Uterus (tissue), 4 donors: Measurements from ENCODE around the gene SNTG2. TPM values are rescaled to one million over a fixed set of nuclear protein-coding genes. Genes with fewer than 3 reads are reported as not detected.

Experiments used
- DNase-seq, 2 donors: peaks; one replicate each; pipeline ENCODE4 v3.0.0-alpha.2; 2019 to 2020
- H3K27ac ChIP-seq, 2 donors: fragments of 200-600 bp; sonication (generic); 1 replicate in 1 of 2; 2 replicates in 1 of 2; pipeline ENCODE4 v1.5.1; 2016 to 2018
- H3K27me3 ChIP-seq, 2 donors: fragments of 200-600 bp; sonication (generic); one replicate each; pipeline ENCODE4 v1.5.1; 2018 to 2019; ENCODE audit warnings: control low read depth in 1 of 2
- H3K36me3 ChIP-seq, 2 donors: fragments of 200-600 bp; sonication (generic); one replicate each; pipeline ENCODE4 v1.5.1; 2019; ENCODE audit warnings: control low read depth in 1 of 2
- H3K4me1 ChIP-seq, 2 donors: fragments of 200-600 bp; sonication (generic); one replicate each; pipeline ENCODE4 v1.5.1; 2018 to 2019; ENCODE audit warnings: control low read depth in 1 of 2
- H3K4me3 ChIP-seq, 2 donors: fragments of 200-600 bp; sonication (generic); 1 replicate in 1 of 2; 2 replicates in 1 of 2; pipeline ENCODE4 v1.5.1; 2018 to 2019; ENCODE audit warnings: mild to moderate bottlenecking in 1 of 2
- H3K9me3 ChIP-seq, 2 donors: fragments of 200-600 bp; sonication (generic); one replicate each; pipeline ENCODE4 v1.5.1; 2019; ENCODE audit warnings: control low read depth in 1 of 2
- POLR2A ChIP-seq, 2 donors: fragments of 450-650 bp; IDR thresholded peaks; one replicate each; pipeline ENCODE4 v1.6.1; 2016; ENCODE audit warnings: antibody characterized with exemption in 2 of 2, mild to moderate bottlenecking in 1 of 2, moderate library complexity in 1 of 2
- intact Hi-C: fragments of 100-400 bp; cut with DNase I; formaldehyde crosslinking; loops from one replicate; pipeline ENCODE4 v1.15.1; 2023; ENCODE audit warnings: low total_unique reads
- total RNA-seq, 4 donors: library from RNA; depleted of rRNA in 3 of 4; stranded (reverse); fragments of >200 nt in 3 of 4; gene quantifications; one replicate each; pipeline versions ENCODE4 v1.1.0 to v1.2.4, GENCODE V29; 2014 to 2023
- TF ChIP-seq, protein P1 (sequence below), 4 experiments: fragments of 200-600 bp in 2 of 4; fragments of 450-650 bp in 2 of 4; sonication (generic) in 2 of 4; IDR thresholded peaks; one replicate each; pipeline ENCODE4 v1.5.1; 2016 to 2019; ENCODE audit warnings: antibody characterized with exemption in 4 of 4, mild to moderate bottlenecking in 2 of 4, moderate library complexity in 1 of 4
- donor health status: DM: yes; HTN: yes; CAD: no.

SNTG2 gene
- total RNA-seq, 4 donors from 2014 or later = 3.2 to 46.2 (median 31.4) TPM

DNA sequence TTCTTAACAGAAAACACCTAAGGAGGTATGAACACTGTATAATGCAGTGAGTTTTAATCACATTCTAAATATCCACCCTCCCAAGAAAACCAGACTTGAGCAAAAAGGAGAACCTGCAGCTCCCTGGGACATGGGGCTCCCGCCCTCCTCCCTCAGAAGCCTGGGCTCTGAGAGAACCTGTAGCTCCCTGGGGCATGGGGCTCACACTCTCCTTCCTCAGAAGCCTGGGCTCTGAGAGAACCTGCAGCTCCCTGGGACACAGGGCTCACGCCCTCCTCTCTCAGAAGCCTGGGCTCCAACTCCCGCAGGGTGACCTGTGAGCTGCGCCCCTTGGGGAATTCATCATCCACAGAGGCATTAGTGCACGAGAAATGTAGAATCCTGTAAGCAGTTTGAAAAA lies 222.9 kb downstream of the SNTG2 start:
- Histone ChIP-seq H3K4me3 (no peak overlapping the region), H3K4me1 (no peaks in the 10 kb centered on the region), H3K27ac (no peak overlapping the region), H3K9me3 (no peaks in the 10 kb centered on the region), H3K27me3 (no peaks in the 10 kb centered on the region), H3K36me3 (no peaks in the 10 kb centered on the region)
- no peak for TF ChIP-seq POLR2A (IDR thresholded peaks at IDR 0.05)
- TF ChIP-seq, protein P1, sequence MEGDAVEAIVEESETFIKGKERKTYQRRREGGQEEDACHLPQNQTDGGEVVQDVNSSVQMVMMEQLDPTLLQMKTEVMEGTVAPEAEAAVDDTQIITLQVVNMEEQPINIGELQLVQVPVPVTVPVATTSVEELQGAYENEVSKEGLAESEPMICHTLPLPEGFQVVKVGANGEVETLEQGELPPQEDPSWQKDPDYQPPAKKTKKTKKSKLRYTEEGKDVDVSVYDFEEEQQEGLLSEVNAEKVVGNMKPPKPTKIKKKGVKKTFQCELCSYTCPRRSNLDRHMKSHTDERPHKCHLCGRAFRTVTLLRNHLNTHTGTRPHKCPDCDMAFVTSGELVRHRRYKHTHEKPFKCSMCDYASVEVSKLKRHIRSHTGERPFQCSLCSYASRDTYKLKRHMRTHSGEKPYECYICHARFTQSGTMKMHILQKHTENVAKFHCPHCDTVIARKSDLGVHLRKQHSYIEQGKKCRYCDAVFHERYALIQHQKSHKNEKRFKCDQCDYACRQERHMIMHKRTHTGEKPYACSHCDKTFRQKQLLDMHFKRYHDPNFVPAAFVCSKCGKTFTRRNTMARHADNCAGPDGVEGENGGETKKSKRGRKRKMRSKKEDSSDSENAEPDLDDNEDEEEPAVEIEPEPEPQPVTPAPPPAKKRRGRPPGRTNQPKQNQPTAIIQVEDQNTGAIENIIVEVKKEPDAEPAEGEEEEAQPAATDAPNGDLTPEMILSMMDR (IDR thresholded peaks at IDR 0.05) = no peak
- no peak for DNase-seq
- intact Hi-C loops = no loop called here

DNA sequence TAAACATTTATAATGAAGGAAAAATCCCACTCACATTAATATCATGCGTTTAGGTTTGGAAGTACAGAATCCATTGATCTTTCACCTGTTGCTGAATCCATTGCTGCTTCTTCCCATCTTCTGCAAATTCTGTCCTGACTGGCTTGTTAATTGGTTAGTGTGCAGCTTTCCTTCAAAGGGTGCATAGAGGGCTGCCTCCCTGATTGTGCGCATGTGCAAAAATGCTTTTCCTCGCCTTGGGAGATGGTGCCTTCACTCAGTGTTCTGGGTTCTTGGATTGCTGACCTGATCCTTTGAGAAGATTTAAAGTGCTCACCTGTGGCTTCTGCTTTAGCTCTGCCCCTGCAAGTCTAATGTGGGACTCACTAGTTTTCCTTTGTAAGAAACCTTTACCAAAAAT lies 231.2 kb downstream of the SNTG2 start:
- Histone ChIP-seq H3K4me3 (no peak overlapping the region), H3K4me1 (no peaks in the 10 kb centered on the region), H3K27me3 (no peaks in the 10 kb centered on the region), H3K9me3 (no peaks in the 10 kb centered on the region), H3K36me3 (no peaks in the 10 kb centered on the region), H3K27ac (no peak overlapping the region)
- intact Hi-C loops = no loop called here
- TF ChIP-seq, protein P1 (IDR thresholded peaks at IDR 0.05) = no peak
- no peak for TF ChIP-seq POLR2A (IDR thresholded peaks at IDR 0.05)
- no peak for DNase-seq

DNA sequence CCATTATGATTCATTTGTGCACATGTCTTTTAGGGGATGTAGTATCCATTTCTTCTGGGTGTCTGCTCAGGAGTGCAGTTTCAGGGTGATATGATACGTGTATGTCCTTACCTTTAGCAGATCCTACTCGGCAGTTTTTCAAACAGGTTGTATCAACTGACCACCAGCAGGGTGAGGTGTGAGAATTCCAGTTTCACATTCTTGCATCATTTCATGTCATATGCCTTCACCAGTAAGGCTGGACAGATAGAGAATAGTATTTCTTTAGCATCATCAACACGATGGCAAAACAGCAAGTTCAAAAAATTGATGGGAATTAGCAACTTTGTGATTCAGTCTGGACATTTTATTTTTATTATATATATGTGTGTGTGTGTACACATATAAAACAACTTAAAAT lies 232.7 kb downstream of the SNTG2 start:
- DNase-seq = no peak
- Histone ChIP-seq H3K27ac (no peak overlapping the region), H3K4me3 (no peak overlapping the region), H3K4me1 (no peaks in the 10 kb centered on the region), H3K27me3 (no peaks in the 10 kb centered on the region), H3K36me3 (no peaks in the 10 kb centered on the region), H3K9me3 (no peaks in the 10 kb centered on the region)
- no peak for TF ChIP-seq POLR2A (IDR thresholded peaks at IDR 0.05)
- TF ChIP-seq, protein P1 (IDR thresholded peaks at IDR 0.05) = no peak
- intact Hi-C loops = no loop called here

- no peaks in the 10 kb centered on the region for H3K36me3 ChIP-seq
- TF ChIP-seq POLR2A (IDR thresholded peaks at IDR 0.05) = no peak
- TF ChIP-seq, protein P1 (IDR thresholded peaks at IDR 0.05) = no peak
- DNase-seq = no peak
- intact Hi-C loops = no loop called here
- no peaks in the 10 kb centered on the region for H3K4me1 ChIP-seq
- no peaks in the 10 kb centered on the region for H3K27me3 ChIP-seq
- H3K4me3 ChIP-seq = no peak overlapping the region
- H3K27ac ChIP-seq = no peak overlapping the region
- H3K9me3 ChIP-seq = no peaks in the 10 kb centered on the region
These were observed 235.8 kb downstream of the SNTG2 start for GRCh38 chr2:1186421-1186820.

GRCh38 chr2:1187189-1187588 lies 236.5 kb downstream of the SNTG2 start:
- Histone ChIP-seq H3K27me3 (no peaks in the 10 kb centered on the region), H3K4me1 (no peaks in the 10 kb centered on the region), H3K27ac (no peak overlapping the region), H3K36me3 (no peaks in the 10 kb centered on the region), H3K4me3 (no peak overlapping the region), H3K9me3 (no peaks in the 10 kb centered on the region)
- no peak for DNase-seq
- intact Hi-C loops = no loop called here
- TF ChIP-seq POLR2A (IDR thresholded peaks at IDR 0.05) = no peak
- TF ChIP-seq, protein P1 (IDR thresholded peaks at IDR 0.05) = no peak
